ENCODE results near the gene DGKE. TPM values are rescaled to one million over a fixed set of nuclear protein-coding genes. Genes with fewer than 3 reads are reported as not detected.

The DGKE gene
- total and polyA plus RNA-seq, 2 of the 8 experiments (the other 6 are each of a cell fraction or from before 2014, with no cell fraction given), result 1.7 to 7.4 TPM

- WGBS, 2 experiments (ENCODE audit: extremely low coverage in 1 of 2, insufficient coverage in 1 of 2, insufficient read length in 1 of 2, insufficient replicate concordance in 2 of 2, low coverage in 1 of 2, low lambda C conversion rate in 2 of 2, missing lambda C conversion rate in 1 of 2), result 98% methylated on average over 4 of the region's 4 CpGs; no CpG with 5 or more reads in 1 of the 2 experiments
- no peak overlapping the region for H2BK15ac ChIP-seq (ENCODE audit: low read length)
These were observed 13.2 kb downstream of the DGKE start for GRCh38 chr17:56847106-56847505.

More at GRCh38 chr17:56847106-56847505, 13.2 kb downstream of the DGKE start:
- no peak for TF ChIP-seq BRCA1 (IDR thresholded peaks at IDR 0.05; ENCODE audit: low read depth, low read length)
- no peak for TF ChIP-seq RBBP5 (IDR thresholded peaks at IDR 0.05; ENCODE audit: borderline replicate concordance, low read depth, low read length)
- TF ChIP-seq SUZ12 (IDR thresholded peaks at IDR 0.05; ENCODE audit: low read length), result no peak
- TF ChIP-seq CHD2 (IDR thresholded peaks at IDR 0.05; ENCODE audit: low read length), result no peak
- no peak for TF ChIP-seq JUND (IDR thresholded peaks at IDR 0.05; ENCODE audit: low read length)
- no peak overlapping the region for H3K18ac ChIP-seq (ENCODE audit: extremely low read depth, low read length)
- H3K14ac ChIP-seq (ENCODE audit: insufficient read length), result no peak overlapping the region
- H3K27me3 ChIP-seq (replicated peaks in 1 of 4; ENCODE audit: control insufficient read depth in 3 of 4, extremely low read depth in 1 of 4, insufficient read depth in 3 of 4, low read length in 3 of 4), result no peaks in the 10 kb centered on the region
- no peak overlapping the region for H3K56ac ChIP-seq (replicated peaks; ENCODE audit: insufficient read length, low read depth, low read length)
- no peaks in the 10 kb centered on the region for H3K9me3 ChIP-seq (ENCODE audit: insufficient read depth in 2 of 2, low read depth in 1 of 2, low read length in 1 of 2)
- no peak overlapping the region for H3K27ac ChIP-seq (ENCODE audit: low read depth, low read length)
- H3K4me1 ChIP-seq (replicated peaks in 1 of 4; ENCODE audit: control insufficient read depth in 3 of 4, insufficient read depth in 4 of 4, low read length in 3 of 4), result no peaks in the 10 kb centered on the region
- peaks cover 2 to 10% (median 5%) of the 10 kb centered on the region in 4 experiments; a peak in 3 of 8 replicates for H3K36me3 ChIP-seq (ENCODE audit: control insufficient read depth in 2 of 4, insufficient read depth in 4 of 4, low read length in 3 of 4)
- H3K79me2 ChIP-seq (ENCODE audit: control insufficient read depth in 1 of 2, insufficient read depth in 2 of 2, low read length in 2 of 2), result no peaks in the 10 kb centered on the region
- POLR2A ChIA-PET (ENCODE audit: partially characterized antibody), result no interaction called here
- CTCF ChIA-PET (ENCODE audit: partially characterized antibody), result no interaction called here
- H2BK12ac ChIP-seq (ENCODE audit: low read depth, low read length), result no peak overlapping the region
- no peak overlapping the region for H4K91ac ChIP-seq (replicated peaks; ENCODE audit: insufficient read length, low read length)
- H2AK5ac ChIP-seq (ENCODE audit: low read depth, low read length), result no peak overlapping the region
- H2BK120ac ChIP-seq (replicated peaks; ENCODE audit: low read depth, low read length), result no peak overlapping the region
- H4K8ac ChIP-seq (ENCODE audit: extremely low read depth, insufficient read depth, low read length), result no peak overlapping the region
- no peaks in the 10 kb centered on the region for H4K20me1 ChIP-seq (replicated peaks in 1 of 2; ENCODE audit: control insufficient read depth in 1 of 2, insufficient read depth in 2 of 2, low read length in 2 of 2)
- H2BK20ac ChIP-seq (ENCODE audit: low read length), result no peak overlapping the region
- H4K5ac ChIP-seq (ENCODE audit: insufficient read length, low read depth, low read length), result no peak overlapping the region
- no peak overlapping the region for H3K9ac ChIP-seq (replicated peaks in 1 of 4; ENCODE audit: extremely low read depth in 1 of 4, low read depth in 3 of 4, low read length in 3 of 4)
- DNase-seq (ENCODE audit: low read depth in 1 of 2, low spot score in 2 of 2) (no peak), FAIRE-seq (no peak)
- no peak overlapping the region for H3K4me3 ChIP-seq (ENCODE audit: extremely low read depth in 1 of 4, insufficient read depth in 2 of 4, low read depth in 3 of 4, low read length in 4 of 4)
- no peaks in the 10 kb centered on the region for H3K23me2 ChIP-seq (ENCODE audit: low read depth, low read length)
- no peaks in the 10 kb centered on the region for H3K79me1 ChIP-seq (ENCODE audit: low read depth, low read length)
- no peak overlapping the region for H3K23ac ChIP-seq (ENCODE audit: insufficient read length)
- no peak overlapping the region for H2AFZ ChIP-seq (ENCODE audit: low read length)
- H3K4ac ChIP-seq (replicated peaks; ENCODE audit: insufficient read length, low read depth, low read length), result no peak overlapping the region
- no peak overlapping the region for H2BK5ac ChIP-seq (ENCODE audit: low read depth, low read length)
- H3K4me2 ChIP-seq (ENCODE audit: insufficient read depth in 1 of 2, low read depth in 2 of 2, low read length in 2 of 2), result no peak overlapping the region
